GM21423 (cell line): Measurements from ENCODE around the gene SFT2D3.

ENCODE experiments used
- ATAC-seq: cut with Tn5 transposase; IDR thresholded peaks from one replicate; pipeline ENCODE4 v1.9.1; 2021; ENCODE audit warnings: mild to moderate bottlenecking, moderate library complexity; ENCODE audit not compliant: unreplicated experiment

SFT2D3 gene

GRCh38 chr2:127739800-127740199, 38.5 kb downstream of the SFT2D3 start:
- no peak for ATAC-seq

GRCh38 chr2:127740665-127741288, 39.5 kb downstream of the SFT2D3 start:
- ATAC-seq, result no peak

- no peak for ATAC-seq
Measured at GRCh38 chr2:127743477-127744026, 42.3 kb downstream of the SFT2D3 start.

GRCh38 chr2:127747621-127748020, 46.3 kb downstream of the SFT2D3 start:
- ATAC-seq, result no peak

- peak; percentile 98 for ATAC-seq
Measured at GRCh38 chr2:127749537-127749936, 48.2 kb downstream of the SFT2D3 start.

- ATAC-seq, result no peak
Measured at GRCh38 chr2:127753374-127753773, 52.1 kb downstream of the SFT2D3 start.

GRCh38 chr2:127754186-127754585, 52.9 kb downstream of the SFT2D3 start:
- no peak for ATAC-seq
